Uterus (tissue), 2 donors: ENCODE measurements around the gene TMED8.

ENCODE experiments used
- POLR2A ChIP-seq, 2 donors: fragments of 450-650 bp; IDR thresholded peaks; one replicate each; pipeline ENCODE4 v1.6.1; 2016; ENCODE audit warnings: antibody characterized with exemption in 2 of 2, mild to moderate bottlenecking in 1 of 2, moderate library complexity in 1 of 2
- TF ChIP-seq, protein P1 (sequence below), 4 experiments: fragments of 200-600 bp in 2 of 4; fragments of 450-650 bp in 2 of 4; sonication (generic) in 2 of 4; IDR thresholded peaks; one replicate each; pipeline ENCODE4 v1.5.1; 2016 to 2019; ENCODE audit warnings: antibody characterized with exemption in 4 of 4, mild to moderate bottlenecking in 2 of 4, moderate library complexity in 1 of 4

- TF ChIP-seq, protein P1, sequence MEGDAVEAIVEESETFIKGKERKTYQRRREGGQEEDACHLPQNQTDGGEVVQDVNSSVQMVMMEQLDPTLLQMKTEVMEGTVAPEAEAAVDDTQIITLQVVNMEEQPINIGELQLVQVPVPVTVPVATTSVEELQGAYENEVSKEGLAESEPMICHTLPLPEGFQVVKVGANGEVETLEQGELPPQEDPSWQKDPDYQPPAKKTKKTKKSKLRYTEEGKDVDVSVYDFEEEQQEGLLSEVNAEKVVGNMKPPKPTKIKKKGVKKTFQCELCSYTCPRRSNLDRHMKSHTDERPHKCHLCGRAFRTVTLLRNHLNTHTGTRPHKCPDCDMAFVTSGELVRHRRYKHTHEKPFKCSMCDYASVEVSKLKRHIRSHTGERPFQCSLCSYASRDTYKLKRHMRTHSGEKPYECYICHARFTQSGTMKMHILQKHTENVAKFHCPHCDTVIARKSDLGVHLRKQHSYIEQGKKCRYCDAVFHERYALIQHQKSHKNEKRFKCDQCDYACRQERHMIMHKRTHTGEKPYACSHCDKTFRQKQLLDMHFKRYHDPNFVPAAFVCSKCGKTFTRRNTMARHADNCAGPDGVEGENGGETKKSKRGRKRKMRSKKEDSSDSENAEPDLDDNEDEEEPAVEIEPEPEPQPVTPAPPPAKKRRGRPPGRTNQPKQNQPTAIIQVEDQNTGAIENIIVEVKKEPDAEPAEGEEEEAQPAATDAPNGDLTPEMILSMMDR (IDR thresholded peaks at IDR 0.05): no peak
- TF ChIP-seq POLR2A (IDR thresholded peaks at IDR 0.05): no peak
Observed at GRCh38 chr14:77343662-77344061, 33.2 kb downstream of the TMED8 start.
